ENCODE results near the gene KRT20.

The KRT20 gene

GRCh38 chr17:40827746-40828453 lies 57.1 kb downstream of the KRT20 start:
- Histone ChIP-seq H3K36me3 (ENCODE audit: insufficient read depth, low read length) (no peaks in the 10 kb centered on the region), H3K4me1 (ENCODE audit: insufficient read depth, low read length) (no peaks in the 10 kb centered on the region), H3K9ac (ENCODE audit: low read depth, low read length) (no peak overlapping the region), H3K9me3 (ENCODE audit: control insufficient read depth, insufficient read depth, low read length) (no peaks in the 10 kb centered on the region)
